HG03378 (cell line): Measurements from ENCODE around the gene HFM1.
"Not testable (repeated sequence)": the region's sequence is repeated elsewhere in the genome, so short reads cannot be mapped to it uniquely, and the experiment has no call there.

Experiments
- ATAC-seq: cut with Tn5 transposase; IDR thresholded peaks from one replicate; pipeline ENCODE4 v1.9.1; 2021; ENCODE audit warnings: mild to moderate bottlenecking, moderate library complexity; ENCODE audit not compliant: unreplicated experiment

Gene HFM1, protein sequence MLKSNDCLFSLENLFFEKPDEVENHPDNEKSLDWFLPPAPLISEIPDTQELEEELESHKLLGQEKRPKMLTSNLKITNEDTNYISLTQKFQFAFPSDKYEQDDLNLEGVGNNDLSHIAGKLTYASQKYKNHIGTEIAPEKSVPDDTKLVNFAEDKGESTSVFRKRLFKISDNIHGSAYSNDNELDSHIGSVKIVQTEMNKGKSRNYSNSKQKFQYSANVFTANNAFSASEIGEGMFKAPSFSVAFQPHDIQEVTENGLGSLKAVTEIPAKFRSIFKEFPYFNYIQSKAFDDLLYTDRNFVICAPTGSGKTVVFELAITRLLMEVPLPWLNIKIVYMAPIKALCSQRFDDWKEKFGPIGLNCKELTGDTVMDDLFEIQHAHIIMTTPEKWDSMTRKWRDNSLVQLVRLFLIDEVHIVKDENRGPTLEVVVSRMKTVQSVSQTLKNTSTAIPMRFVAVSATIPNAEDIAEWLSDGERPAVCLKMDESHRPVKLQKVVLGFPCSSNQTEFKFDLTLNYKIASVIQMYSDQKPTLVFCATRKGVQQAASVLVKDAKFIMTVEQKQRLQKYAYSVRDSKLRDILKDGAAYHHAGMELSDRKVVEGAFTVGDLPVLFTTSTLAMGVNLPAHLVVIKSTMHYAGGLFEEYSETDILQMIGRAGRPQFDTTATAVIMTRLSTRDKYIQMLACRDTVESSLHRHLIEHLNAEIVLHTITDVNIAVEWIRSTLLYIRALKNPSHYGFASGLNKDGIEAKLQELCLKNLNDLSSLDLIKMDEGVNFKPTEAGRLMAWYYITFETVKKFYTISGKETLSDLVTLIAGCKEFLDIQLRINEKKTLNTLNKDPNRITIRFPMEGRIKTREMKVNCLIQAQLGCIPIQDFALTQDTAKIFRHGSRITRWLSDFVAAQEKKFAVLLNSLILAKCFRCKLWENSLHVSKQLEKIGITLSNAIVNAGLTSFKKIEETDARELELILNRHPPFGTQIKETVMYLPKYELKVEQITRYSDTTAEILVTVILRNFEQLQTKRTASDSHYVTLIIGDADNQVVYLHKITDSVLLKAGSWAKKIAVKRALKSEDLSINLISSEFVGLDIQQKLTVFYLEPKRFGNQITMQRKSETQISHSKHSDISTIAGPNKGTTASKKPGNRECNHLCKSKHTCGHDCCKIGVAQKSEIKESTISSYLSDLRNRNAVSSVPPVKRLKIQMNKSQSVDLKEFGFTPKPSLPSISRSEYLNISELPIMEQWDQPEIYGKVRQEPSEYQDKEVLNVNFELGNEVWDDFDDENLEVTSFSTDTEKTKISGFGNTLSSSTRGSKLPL (N-terminal part only)

DNA sequence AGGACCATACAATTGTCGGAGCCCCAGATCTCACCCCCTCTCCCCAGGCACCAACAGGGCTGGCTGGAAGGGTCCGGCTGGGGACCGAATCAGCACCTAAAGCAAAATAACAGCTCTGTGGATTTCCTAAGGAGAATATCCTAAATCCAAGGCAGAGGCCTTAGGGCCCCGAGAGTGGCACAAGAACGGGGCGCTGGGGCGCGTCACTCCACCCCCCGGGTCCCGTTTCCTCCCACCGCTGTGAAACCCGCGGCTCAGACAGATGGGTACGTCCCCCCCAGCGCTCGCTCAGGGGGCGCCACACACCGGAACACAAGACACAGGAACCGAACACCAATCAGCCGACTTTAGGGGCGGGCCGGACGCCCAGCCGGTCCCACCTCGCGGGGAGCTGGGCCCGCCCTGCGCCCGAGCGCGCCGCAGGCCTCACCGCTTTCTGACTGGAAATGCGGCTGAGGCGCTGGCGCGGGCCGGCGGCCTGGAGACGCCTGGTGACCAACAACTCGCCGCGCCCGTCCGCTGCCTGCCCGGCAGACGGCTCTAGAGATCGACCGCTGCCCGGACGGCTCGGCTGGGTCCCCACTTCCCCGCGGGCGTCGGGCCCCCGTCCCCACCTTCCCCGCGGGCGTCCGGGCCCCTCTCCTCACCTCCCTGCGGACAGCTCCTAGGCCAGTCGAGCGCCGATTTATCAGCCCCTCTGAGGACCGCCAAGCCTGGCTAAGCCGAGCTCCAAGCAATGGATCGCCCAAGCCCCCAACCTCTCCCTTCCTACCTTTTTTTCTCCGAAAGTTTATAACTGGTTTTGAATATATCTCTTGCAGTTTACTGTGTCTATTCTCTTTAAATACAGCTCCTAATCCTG, at the start of gene HFM1:
TSS of gene HFM1 (minus strand) at position 687 of the 862 bp plus-strand sequence. CDS start 3,755 bp downstream, outside the sequence.
- ATAC-seq = peak; percentile 88

DNA sequence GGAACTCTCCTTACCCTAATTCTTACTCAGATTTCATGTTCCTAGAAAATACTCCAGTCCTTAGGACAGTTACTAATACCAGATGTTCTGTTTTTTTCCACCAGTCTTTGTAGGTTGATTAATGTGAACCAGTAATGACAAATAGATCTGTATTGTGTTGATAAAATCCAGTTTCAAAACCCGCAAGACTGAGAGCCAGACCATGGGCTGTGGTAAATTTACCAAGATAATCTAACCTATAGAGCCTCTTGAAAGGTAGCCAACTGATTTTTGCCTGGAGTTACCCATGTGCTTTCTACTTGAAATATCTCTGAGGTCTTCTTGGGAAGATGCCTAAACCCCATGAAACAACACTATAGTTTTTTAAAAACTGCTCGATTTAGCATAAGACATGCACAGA, 49.5 kb upstream of the HFM1 start:
- ATAC-seq = no peak

GRCh38 chr1:91450260-91450659, 45.6 kb upstream of the HFM1 start:
- ATAC-seq = no peak

DNA sequence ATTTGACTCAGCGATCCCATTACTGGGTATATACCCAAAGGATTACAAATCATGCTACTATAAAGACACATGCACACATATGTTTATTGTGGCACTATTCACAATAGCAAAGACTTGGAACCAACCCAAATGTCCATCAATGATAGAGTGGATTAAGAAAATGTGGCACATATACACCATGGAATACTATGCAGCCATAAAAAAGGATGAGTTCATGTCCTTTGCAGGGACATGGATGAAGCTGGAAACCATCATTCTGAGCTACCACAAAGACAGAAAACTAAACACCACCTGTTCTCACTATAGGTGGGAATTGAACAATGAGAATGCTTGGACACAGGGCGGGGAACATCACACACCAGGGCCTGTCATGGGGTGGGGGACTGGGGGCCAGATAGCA, 43.1 kb upstream of the HFM1 start:
- not testable (repeated sequence) for ATAC-seq

- ATAC-seq = not testable (repeated sequence)
These were observed 37.3 kb upstream of the HFM1 start for GRCh38 chr1:91441980-91442379.

- ATAC-seq = no peak
These were observed 36.2 kb upstream of the HFM1 start for GRCh38 chr1:91440847-91441246.

GRCh38 chr1:91439016-91439415, 34.4 kb upstream of the HFM1 start:
- no peak for ATAC-seq

DNA sequence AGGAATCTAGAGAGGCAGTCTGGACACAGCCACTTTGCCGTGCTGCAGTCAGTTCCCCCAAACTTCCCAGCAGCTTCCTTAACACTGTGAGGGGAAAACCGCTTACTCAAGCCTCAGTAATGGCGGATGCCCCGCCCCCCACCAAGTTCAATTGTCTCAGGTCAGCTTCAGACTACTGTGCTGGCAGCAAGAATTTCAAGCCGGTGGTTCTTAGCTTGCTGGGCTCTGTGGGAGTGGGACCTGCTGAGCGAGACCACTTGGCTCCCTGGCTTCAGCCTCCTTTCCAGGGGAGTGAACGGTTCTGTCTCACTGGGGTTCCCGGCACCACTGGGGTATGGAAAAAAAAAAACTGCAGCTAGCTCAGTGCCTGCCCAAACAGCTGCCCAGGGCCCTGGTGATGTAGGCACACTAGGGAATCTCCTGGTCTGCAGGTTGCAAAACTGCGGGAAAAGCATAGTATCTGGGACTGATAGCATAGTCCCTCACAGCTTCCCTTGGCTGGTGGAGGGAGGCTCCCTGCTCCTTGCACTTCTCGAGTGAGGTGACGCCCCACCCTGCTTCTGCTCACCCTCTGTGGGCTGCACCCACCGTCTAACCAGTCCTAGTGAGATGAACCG, 23.7 kb upstream of the HFM1 start:
- ATAC-seq = no peak

DNA sequence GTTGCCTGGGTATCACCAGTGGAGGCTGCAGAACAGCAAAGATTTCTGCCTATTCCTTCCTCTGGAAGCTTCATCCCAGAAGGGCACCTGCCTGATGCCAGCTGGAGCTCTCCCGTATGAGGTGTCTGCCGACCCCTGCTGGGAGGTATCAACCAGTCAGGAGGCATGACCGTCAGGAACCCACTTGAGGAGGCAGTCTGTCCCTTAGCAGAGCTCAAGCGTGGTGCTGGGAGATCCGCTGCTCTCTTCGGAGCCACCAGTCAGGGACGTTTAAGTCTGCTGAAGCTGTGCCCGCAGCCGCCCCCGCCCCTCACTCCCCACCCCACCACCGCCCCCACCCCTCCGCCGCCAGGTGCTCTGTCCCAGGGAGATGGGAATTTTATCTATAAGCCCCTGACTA, 23.1 kb upstream of the HFM1 start:
- no peak for ATAC-seq

- ATAC-seq = not testable (repeated sequence)
These were observed 17.9 kb upstream of the HFM1 start for GRCh38 chr1:91422523-91422922.

- ATAC-seq = no peak
These were observed 7.7 kb upstream of the HFM1 start for GRCh38 chr1:91412371-91412770.

GRCh38 chr1:91406773-91407389, 2.2 kb upstream of the HFM1 start:
- no peak for ATAC-seq

DNA sequence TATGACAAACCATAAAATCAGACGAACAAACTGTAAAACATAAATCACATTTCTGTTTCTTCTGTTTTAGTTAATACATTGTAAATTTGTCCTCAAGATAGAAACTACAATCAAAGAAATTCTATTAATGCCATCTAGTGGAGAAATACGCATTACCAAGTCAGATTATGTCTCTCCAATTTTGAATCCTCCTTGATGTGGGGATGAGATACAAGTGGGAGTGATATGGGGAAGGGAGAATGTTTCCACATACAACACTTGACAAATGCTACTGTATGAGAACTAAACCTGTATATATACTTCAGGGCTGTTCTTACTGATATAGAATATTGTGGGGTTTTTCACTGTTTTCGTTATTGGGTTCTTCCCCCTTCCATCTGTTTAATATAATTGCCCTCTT, 2.6 kb downstream of the HFM1 start:
- ATAC-seq = no peak

GRCh38 chr1:91400133-91400725, 4.4 kb downstream of the HFM1 start:
- no peak for ATAC-seq

DNA sequence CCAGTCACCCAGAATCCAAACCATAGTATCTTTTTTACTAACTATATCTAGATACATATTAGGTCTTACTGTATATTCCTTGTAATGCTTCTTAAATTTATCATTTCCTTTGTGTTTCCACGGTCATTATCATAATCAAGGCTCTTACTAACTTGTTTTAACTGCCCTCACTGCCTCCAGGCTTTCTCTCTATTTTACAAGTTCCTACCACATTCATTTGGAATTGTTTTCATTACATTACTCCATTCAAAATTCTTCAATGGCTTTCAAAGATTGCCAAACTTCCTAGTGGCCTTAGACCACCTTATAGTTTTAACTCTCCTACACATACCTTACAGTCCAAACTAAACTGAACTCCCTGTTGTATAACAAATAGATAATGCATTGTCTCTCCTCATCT, 6.3 kb downstream of the HFM1 start:
- ATAC-seq = no peak

- no peak for ATAC-seq
These were observed 7.0 kb downstream of the HFM1 start for GRCh38 chr1:91397605-91398004.

DNA sequence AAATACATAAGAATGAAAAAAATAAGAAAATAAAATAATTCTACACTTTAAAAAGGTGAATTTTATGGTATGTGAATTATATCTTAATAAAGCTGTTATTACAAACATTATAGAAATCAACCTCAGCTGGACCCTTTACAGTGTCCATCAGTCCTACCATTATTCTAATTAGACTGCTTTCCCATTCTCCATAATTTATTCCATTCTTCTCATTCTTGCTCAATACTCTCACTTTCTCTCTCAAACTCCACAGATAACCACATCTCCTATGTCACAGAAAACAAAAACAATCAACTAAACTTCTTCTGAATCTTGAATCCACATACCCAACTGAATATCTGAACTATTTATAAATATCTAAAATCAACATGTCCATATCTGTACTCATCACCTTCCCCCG, 11.6 kb downstream of the HFM1 start:
- ATAC-seq = no peak

DNA sequence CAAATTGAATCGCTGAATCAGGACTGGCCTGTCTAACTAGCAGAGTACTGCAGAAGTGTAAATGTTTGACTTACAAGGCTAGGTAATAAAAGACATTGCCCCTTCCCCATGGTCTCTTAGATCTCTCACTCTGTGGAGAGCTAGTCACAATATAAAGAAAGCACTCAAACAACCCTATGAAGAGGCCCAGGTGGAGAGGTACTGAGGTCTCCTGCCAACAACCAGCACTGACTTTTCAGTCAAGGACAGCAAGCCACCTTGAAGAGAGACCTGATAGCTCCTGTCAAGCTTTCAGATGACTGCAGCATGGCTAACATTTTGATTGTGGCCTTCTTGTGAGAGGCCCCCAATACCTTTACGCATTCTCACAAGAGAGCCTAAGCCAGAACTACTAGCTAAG, 18.5 kb downstream of the HFM1 start:
- no peak for ATAC-seq

DNA sequence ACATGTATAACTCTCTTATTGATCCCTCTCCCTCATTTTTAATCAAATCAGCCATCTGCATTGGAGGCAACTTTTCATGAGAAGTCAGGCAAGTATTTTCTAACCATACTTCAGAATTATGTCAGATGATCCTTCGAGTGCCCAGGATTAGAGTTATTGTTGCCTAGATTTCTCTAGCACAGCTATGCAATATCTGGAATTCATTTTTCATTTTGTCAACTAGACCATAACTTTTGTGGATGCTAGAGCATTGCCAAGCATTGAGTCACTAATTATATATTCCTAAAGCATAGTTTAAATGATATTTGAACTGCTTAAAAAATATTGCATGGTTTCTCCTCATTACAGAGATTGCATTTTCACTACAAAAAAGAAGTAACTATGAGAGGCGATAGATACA, 21.2 kb downstream of the HFM1 start:
- ATAC-seq = no peak
